ENCODE data around the gene TBC1D5.

TBC1D5 gene

GRCh38 chr3:17529677-17530076, 212.8 kb downstream of the TBC1D5 start:
- DNase-seq (ENCODE audit: low read depth), result no peak
- no peak for TF ChIP-seq CTCF (IDR thresholded peaks at IDR 0.05; ENCODE audit: low read length, missing control alignments)
- no peak overlapping the region for H3K4me3 ChIP-seq (replicated peaks; ENCODE audit: low read depth, low read length)

GRCh38 chr3:17518189-17519059, 224.0 kb downstream of the TBC1D5 start:
- TF ChIP-seq CTCF (IDR thresholded peaks at IDR 0.05; ENCODE audit: low read length, missing control alignments), result no peak
- DNase-seq (ENCODE audit: low read depth), result no peak
- no peak overlapping the region for H3K4me3 ChIP-seq (replicated peaks; ENCODE audit: low read depth, low read length)

- TF ChIP-seq CTCF (IDR thresholded peaks at IDR 0.05; ENCODE audit: low read length, missing control alignments), result no peak
- no peak overlapping the region for H3K4me3 ChIP-seq (replicated peaks; ENCODE audit: low read depth, low read length)
- peak; percentile 7 for DNase-seq (ENCODE audit: low read depth)
These were observed 226.8 kb downstream of the TBC1D5 start for GRCh38 chr3:17515445-17516234.

- TF ChIP-seq CTCF (IDR thresholded peaks at IDR 0.05; ENCODE audit: low read length, missing control alignments), result no peak
- DNase-seq (ENCODE audit: low read depth), result no peak
These were observed 227.8 kb downstream of the TBC1D5 start for GRCh38 chr3:17514597-17514996.

GRCh38 chr3:17510265-17510664, 232.2 kb downstream of the TBC1D5 start:
- H3K4me3 ChIP-seq (replicated peaks; ENCODE audit: low read depth, low read length), result no peak overlapping the region
- no peak for DNase-seq (ENCODE audit: low read depth)
- no peak for TF ChIP-seq CTCF (IDR thresholded peaks at IDR 0.05; ENCODE audit: low read length, missing control alignments)

More at GRCh38 chr3:17514597-17514996, 227.8 kb downstream of the TBC1D5 start:
- no peak overlapping the region for H3K4me3 ChIP-seq (replicated peaks; ENCODE audit: low read depth, low read length)

GRCh38 chr3:17508180-17508752, 234.2 kb downstream of the TBC1D5 start:
- no peak overlapping the region for H3K4me3 ChIP-seq (replicated peaks; ENCODE audit: low read depth, low read length)
- DNase-seq (ENCODE audit: low read depth), result no peak
- TF ChIP-seq CTCF (IDR thresholded peaks at IDR 0.05; ENCODE audit: low read length, missing control alignments), result no peak

Data from fibroblast of pulmonary artery (primary cell).